GM23248 (cell line): ENCODE data around the gene NRG3.

Source experiments
- EZH2 ChIP-seq: fragments of 200-600 bp; sonication (generic); IDR thresholded peaks from 2 replicates; pipeline ENCODE4 v1.6.1; 2018; ENCODE audit warnings: antibody characterized with exemption, mild to moderate bottlenecking; ENCODE audit not compliant: insufficient read depth, poor library complexity, severe bottlenecking
- EZH2phosphoT487 ChIP-seq: fragments of 200-600 bp; sonication (generic); IDR thresholded peaks from 2 replicates; pipeline ENCODE4 v1.6.1; 2018; ENCODE audit warnings: antibody characterized with exemption, moderate library complexity, mild to moderate bottlenecking, low read depth; ENCODE audit not compliant: insufficient read depth

DNA sequence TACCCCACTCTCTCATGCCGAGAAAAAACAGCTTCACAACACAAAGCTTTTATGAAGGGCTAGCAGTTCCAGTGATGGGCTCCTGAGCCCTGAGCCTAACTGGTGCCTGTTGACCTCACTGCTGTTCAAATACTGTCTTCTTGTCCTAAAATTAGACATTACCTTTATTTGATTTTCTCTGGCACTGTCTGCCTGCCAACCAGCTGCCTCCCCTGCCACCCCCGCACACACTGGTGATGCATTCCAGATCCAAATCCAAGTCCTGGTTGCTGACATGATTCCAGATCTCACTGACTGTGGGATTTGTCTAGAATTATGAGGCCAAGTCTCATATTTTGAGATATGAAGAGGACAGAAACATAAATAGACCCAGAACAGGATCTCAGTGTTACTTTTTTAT, 816.2 kb downstream of the NRG3 start:
- TF ChIP-seq EZH2phosphoT487 (no peak), EZH2 (no peak)
